Activated CD4-positive, alpha-beta T cell treated with anti-CD3 and anti-CD28 coated beads for 24 hours (primary cell): ENCODE data around the gene SUSD1.
"Not testable (repeated sequence)": the region's sequence is repeated elsewhere in the genome, so short reads cannot be mapped to it uniquely, and the experiment has no call there.

Source experiments
- DNase-seq, 2 donors: peaks; one replicate each; pipeline ENCODE4 v3.0.0-alpha.2; 2020; ENCODE audit warnings: low read depth in 2 of 2

Gene SUSD1

GRCh38 chr9:112094948-112095681 is 80.0 kb downstream of the SUSD1 start:
- no peak for DNase-seq

DNA sequence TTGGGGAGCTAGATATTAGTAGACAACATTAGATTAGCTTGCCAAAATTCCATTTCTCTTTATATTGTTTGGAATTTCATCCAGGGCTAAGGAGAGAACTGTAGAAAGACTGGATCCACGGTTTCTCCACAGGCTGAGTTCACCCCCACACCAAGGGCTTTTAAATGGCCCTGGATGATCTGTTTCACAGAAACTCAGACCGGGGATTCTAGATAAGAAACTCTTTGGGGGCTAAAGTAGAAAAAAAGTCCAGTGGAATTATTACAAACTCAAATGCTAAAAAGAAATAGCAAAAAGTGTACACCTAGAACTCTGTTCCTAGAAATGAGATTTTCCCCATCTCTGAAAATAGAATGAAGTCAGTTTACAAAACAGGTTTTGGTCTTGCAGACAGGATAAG is 80.9 kb downstream of the SUSD1 start:
- DNase-seq, result no peak

GRCh38 chr9:112093870-112094216 is 81.3 kb downstream of the SUSD1 start:
- no peak for DNase-seq

- no peak for DNase-seq
These were observed 81.8 kb downstream of the SUSD1 start for GRCh38 chr9:112093147-112093869.

DNA sequence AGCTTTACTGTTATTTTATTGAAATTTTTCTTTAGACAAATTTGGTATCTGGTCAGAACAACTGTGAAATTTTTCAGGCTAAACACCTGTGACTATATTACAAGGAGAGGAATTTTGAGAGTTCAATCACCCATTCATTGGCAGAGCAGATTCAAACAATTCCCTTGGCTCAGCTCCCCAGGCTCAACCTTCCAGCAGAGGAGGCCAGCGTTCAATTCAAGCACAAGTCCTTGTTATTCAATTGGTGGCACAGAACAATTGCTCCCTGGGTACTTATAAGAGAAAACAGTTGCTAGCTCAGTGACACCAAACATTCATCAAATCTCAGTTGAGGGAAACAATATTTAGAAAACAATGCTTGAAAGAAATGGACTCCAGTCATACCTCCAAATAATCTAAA is 83.3 kb downstream of the SUSD1 start:
- DNase-seq, result no peak

DNA sequence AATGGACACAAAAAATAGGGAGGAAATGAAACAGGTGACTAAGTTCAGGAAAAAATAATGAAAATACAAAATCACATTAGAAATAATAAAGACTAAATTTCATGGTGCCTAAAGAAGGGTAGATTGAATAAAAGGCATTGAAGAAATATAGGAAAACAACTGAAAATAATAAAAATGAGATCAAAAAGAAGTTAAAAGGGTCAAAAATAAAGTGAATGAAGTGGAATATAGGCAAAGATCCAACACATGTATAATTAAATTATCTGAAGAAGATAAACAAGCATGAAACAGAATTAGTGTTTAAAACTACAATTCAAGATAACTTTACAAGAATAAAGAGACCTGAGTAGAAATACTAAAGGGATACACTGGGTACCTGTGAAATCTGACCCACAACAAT is 87.6 kb downstream of the SUSD1 start:
- DNase-seq, result no peak

- DNase-seq, result no peak
These were observed 88.5 kb downstream of the SUSD1 start for GRCh38 chr9:112086627-112087026.

- DNase-seq, result no peak
These were observed 90.2 kb downstream of the SUSD1 start for GRCh38 chr9:112084907-112085306.

DNA sequence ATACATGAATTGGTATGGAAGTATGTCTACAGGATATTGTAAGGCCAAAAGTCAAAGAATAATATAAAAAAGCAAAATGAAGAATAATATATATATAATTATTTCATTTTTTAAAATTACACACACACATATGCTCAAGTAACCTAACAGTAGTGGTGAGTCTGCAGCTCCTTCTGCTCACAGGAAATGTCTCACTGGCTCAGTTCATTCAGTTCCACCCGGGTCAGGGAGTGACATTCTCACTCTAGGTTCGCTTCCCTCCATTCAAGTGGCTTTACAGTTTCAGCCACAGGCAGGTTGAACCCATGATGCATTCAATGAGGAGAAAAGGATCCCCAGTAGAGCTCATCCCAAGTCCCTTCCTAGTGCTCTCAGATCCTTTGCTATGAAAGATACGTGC is 90.8 kb downstream of the SUSD1 start:
- no peak for DNase-seq

DNA sequence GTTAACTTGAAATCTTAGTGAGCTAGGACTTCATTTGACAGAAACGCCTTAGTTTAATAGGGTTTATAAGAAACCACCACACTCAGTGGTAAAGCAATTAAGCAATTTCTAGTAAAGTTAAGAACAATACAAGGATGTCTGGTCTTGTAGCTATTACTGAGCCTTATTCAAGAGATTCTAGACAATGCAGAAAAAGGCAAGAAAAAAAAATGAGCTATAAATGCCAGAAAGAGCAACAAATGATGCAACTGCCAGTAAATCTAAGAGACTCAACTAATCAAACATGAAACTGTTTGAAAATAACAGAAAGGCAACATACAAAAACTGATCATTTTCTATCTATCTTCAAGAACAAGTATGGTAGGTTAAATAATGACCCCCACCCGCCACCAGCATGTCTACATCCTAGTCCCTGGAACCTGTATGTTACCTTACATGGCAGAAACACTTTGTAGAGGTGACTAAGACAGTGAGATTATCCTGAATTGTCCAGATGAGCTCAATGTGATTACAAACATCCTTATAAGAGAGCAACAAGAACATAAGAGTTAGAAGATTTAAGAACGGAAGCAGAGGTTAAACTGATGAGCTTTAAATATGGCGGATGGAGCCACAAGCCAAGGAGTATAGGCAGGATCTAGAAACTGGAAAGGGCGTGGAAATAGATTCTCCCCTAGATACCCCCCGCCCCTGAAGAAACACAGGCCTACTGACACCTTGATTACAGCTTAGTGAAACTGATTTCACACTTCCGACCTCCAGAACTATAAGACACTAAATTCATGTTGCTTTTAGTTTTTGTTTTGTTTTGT is 93.0 kb downstream of the SUSD1 start:
- DNase-seq, result no peak

DNA sequence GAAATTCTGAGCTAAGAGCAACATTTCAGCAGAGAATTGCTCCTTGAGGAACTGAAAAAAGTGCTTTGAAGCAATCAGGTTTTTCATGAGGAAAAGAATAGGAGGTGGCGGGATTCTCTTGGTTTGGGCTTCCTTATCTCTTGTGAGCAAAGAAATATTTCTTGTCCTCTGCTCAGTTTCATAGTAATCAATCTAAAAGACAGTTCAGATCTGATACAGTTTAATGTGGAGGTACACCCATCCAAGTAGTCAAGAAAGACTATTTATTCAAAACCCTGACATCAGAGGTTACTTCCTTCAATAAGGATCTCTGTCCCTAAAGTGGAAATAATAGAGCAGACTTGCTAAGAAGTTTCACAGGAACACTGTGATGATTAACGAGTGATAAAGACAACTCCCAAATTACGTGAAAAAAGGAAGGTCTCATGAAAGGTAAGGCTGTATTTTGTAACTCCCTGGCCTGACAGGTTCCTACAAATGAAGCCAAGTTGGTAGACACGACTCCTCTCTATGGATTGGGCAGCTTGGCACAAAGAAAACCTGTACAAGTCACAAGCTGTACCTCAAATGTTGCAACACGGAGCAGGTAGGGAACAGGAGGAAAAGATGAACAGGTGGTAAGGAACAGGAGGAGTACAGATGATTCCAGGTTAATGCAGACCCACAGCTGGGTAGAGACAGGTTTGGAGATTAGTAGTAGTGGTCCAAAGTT is 94.1 kb downstream of the SUSD1 start:
- no peak for DNase-seq

- no peak for DNase-seq
These were observed 96.7 kb downstream of the SUSD1 start for GRCh38 chr9:112078432-112078831.

DNA sequence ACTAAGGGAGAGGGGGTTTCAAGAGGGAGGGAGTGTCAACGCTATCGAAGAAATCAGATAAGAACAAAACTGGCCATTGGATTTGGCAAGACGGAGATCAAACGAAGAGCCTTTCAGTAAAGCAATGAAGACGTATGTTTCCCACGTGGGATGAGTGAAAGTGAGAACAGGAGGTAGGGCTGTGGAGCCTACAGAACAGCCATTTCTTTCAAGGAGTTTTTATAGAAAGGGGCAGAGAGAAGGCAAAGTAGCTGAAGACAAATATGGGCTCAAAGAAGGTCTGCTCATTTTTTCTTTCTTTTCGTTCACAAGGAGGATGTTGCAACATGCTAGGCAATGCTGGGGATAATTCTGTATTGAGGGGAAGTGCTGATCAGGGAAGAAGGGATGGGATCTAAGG is 98.3 kb downstream of the SUSD1 start:
- DNase-seq, result no peak

- no peak for DNase-seq
These were observed 100.1 kb downstream of the SUSD1 start for GRCh38 chr9:112075009-112075378.

GRCh38 chr9:112074250-112075008 is 100.7 kb downstream of the SUSD1 start:
- peak; percentile 56 to 68 for DNase-seq

GRCh38 chr9:112073639-112074173 is 101.4 kb downstream of the SUSD1 start:
- DNase-seq, result not testable (repeated sequence)

- no peak for DNase-seq
These were observed 102.1 kb downstream of the SUSD1 start for GRCh38 chr9:112072721-112073638.

DNA sequence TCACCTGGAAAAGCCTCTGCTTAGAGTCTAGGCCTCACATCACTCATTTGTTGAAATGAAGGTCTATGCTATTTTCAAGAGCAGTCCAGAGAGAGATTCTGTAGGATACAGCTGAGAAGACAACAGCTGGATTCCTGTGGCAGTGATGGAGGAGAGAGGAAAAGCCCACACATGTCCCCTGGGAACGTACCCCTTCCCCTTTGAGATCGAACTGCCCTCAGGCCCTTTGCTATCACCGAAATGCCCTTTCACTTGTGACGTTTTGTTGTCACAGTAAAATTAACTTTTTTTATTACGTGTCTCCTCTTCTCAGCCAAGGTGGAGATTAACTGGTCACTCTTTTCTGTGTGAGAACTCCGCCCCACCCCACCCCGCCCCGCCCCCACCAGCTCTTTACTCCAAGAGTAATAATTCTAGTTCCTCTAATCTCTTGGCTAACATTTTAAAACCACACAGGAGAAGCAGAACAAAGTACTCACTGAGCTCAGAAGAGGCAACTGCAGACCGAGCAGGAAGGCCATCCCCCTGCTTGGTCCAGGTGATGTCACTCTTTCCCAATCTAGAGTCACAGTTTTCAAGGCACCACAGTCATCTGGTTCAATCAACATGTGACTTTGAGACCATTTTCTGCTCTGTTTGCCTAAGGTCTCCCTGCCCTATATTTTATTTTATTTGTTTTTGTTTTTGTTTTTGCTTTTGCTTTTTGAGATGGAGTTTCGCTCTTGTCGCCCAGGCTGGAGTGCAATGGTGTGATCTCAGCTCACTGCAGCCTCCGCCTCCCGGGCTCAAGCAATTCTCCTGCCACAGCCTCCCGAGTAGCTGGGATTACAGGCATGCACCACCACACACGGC is 105.6 kb downstream of the SUSD1 start:
- no peak for DNase-seq
